Stimulated activated CD4-positive, alpha-beta T cell treated with anti-CD3 and anti-CD28 coated beads, Interleukin-4, amount 100 ng/mL, for 48 hours (primary cell): Measurements from ENCODE around the gene HPDL.

Experiments
- DNase-seq, 2 donors: peaks; one replicate each; pipeline ENCODE4 v3.0.0-alpha.2; 2020; ENCODE audit warnings: low read depth in 2 of 2

HPDL gene

GRCh38 chr1:45322486-45323040 lies 4.1 kb upstream of the HPDL start:
- no peak for DNase-seq

GRCh38 chr1:45325851-45326506 lies 716 bp upstream of the HPDL start:
- no peak for DNase-seq

- no peak for DNase-seq
Observed at GRCh38 chr1:45327644-45328515, 1.2 kb downstream of the HPDL start.

GRCh38 chr1:45328680-45329079 lies 2.0 kb downstream of the HPDL start:
- no peak for DNase-seq

GRCh38 chr1:45329445-45329844 lies 2.8 kb downstream of the HPDL start:
- DNase-seq = no peak

- no peak for DNase-seq
Observed at GRCh38 chr1:45331436-45332345, 5.0 kb downstream of the HPDL start.

- no peak for DNase-seq
Observed at GRCh38 chr1:45332346-45332720, 5.6 kb downstream of the HPDL start.

- no peak for DNase-seq
Observed at GRCh38 chr1:45334308-45335245, 7.9 kb downstream of the HPDL start.

- no peak for DNase-seq
Observed at GRCh38 chr1:45335855-45336324, 9.2 kb downstream of the HPDL start.

GRCh38 chr1:45337630-45338325 lies 11.1 kb downstream of the HPDL start:
- no peak for DNase-seq

GRCh38 chr1:45339789-45340558 lies 13.3 kb downstream of the HPDL start, which contains the start of the genes MUTYH and TOE1:
Gene MUTYH, minus strand, starts transcription at chr1:45340440. Its CDS starts 5,935 bp downstream, at chr1:45334505.
Gene TOE1, plus strand, starts transcription at chr1:45340170. Its CDS starts 83 bp downstream, at chr1:45340253.
- peak; percentile 91 to 97 for DNase-seq

GRCh38 chr1:45340816-45341466 lies 14.2 kb downstream of the HPDL start:
- DNase-seq = no peak

- no peak for DNase-seq
Observed at GRCh38 chr1:45344499-45344898, 17.8 kb downstream of the HPDL start.

GRCh38 chr1:45345014-45345413 lies 18.3 kb downstream of the HPDL start:
- DNase-seq = no peak

GRCh38 chr1:45346473-45346872 lies 19.8 kb downstream of the HPDL start:
- no peak for DNase-seq

GRCh38 chr1:45348020-45348419 lies 21.3 kb downstream of the HPDL start:
- no peak for DNase-seq

- DNase-seq = no peak
Observed at GRCh38 chr1:45348609-45348965, 21.9 kb downstream of the HPDL start.

GRCh38 chr1:45348966-45349677 lies 22.4 kb downstream of the HPDL start:
- no peak for DNase-seq
